ENCODE results near the gene MFSD12.

MFSD12 gene

DNA sequence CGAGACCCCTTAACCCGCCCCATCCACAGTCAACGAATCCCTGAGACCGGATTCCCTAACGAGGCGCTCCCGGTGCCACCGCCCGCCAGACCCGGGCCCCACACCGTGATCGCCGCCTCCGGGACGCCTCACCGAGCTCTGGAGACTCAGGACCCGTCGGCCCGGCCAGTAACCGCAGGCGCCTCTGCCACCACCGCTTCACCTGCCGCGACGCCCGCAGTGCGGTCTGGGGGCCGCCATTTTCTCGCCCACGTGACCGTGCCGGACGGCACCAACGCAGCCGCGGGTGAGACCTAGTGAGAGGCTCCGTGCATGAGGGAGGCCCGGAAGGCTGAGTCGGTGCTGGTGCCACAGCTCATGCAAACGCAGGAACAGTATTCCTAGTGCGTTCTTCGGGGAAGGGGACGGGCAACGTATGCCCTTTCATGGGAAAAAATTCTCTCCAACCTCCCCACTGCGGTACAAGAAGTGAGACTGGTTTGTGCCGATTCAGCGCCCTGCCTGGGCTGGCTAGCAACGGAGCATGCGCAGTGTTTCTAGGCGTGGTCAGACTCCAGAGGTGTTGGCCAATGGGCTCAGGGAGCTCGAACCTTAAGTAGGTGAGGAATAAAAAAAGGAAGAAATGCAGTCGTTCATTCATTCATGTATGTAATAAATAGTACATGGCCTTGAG is 56.8 kb downstream of the MFSD12 start, which contains the start of gene DOHH:
TSS of gene DOHH (minus strand) at position 246 of the 673 bp plus-strand sequence. CDS start 3,860 bp downstream, outside the sequence.
- no peaks in the 10 kb centered on the region for H3K27me3 ChIP-seq (ENCODE audit: control insufficient read depth in 3 of 3, insufficient read depth in 3 of 3, low read depth in 1 of 3, low read length in 3 of 3)
- WGBS, 2 donors (ENCODE audit: extremely low coverage in 2 of 2, insufficient read length in 2 of 2, insufficient replicate concordance in 1 of 2), result no CpG with 5 or more reads among the region's 52 CpGs

DNA sequence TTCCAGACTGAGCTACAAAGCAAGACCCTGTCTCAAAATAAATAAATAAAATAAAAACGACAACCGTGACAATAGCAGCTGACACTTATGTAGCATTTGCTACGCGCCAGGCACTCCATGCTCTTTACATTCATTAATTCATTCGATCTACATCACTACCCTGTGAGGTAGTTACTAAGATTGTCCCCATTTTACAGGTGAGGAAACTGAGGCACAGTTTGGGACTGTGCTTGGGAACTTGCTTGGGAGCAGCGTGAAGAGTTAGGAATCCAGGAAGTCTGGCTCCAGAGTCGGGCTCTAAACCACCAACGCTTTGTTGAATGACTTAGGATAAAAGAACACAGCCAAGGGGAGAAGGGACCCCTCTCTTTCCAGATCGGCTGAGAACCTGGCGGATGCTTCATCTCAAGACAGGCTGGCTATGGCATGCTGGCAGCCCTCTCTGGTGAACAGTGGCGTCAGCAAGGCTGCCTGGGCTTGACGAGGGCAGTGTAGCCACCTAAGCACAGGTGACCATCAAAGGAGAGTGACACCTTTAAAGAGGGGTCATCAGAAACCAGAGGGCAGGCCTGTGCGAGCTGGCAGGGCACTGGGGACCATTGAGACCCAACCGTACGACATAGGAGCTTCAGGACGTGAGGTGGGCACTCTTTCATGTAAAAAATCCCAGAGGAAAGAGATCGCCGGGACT is 57.5 kb downstream of the MFSD12 start:
- peak overlapping the region; percentile 90 for H3K23ac ChIP-seq (ENCODE audit: low read depth, low read length, poor library complexity)
- H3K79me1 ChIP-seq (ENCODE audit: low read depth, low read length), result peaks cover 5% of the 10 kb centered on the region
- peak overlapping the region; percentile 65 to 93 for H3K4me3 ChIP-seq (ENCODE audit: low read length in 2 of 2)
- H4K8ac ChIP-seq (ENCODE audit: low read depth, low read length), result no peak overlapping the region
- DNase-seq (ENCODE audit: low spot score), result no peak
- no peak overlapping the region for H2BK120ac ChIP-seq (ENCODE audit: low read depth, low read length)
- peak overlapping the region; percentile 92 for H3K4me2 ChIP-seq (ENCODE audit: insufficient read depth, low read length, poor library complexity, severe bottlenecking)
- WGBS, 2 donors (ENCODE audit: extremely low coverage in 2 of 2, insufficient read length in 2 of 2, insufficient replicate concordance in 1 of 2), result no CpG with 5 or more reads among the region's 18 CpGs
- peak overlapping the region; percentile 4 for H2BK15ac ChIP-seq (ENCODE audit: low read length)
- H3K27me3 ChIP-seq (ENCODE audit: control insufficient read depth in 3 of 3, insufficient read depth in 3 of 3, low read depth in 1 of 3, low read length in 3 of 3), result no peaks in the 10 kb centered on the region
- H3K9ac ChIP-seq (ENCODE audit: low read depth, low read length, poor library complexity), result peak overlapping the region; percentile 93
- no peak overlapping the region for H4K91ac ChIP-seq (ENCODE audit: low read depth, low read length, poor library complexity)
- H3K4me1 ChIP-seq (ENCODE audit: control insufficient read depth in 2 of 2, insufficient read depth in 1 of 2, low read depth in 1 of 2, low read length in 2 of 2), result peaks cover 0 to 5% of the 10 kb centered on the region in 2 donors
- no peak overlapping the region for H3K4ac ChIP-seq (ENCODE audit: low read length)
- H2BK5ac ChIP-seq (ENCODE audit: low read length), result peak overlapping the region; percentile 98
- H2AFZ ChIP-seq (ENCODE audit: low read length), result peak overlapping the region; percentile 96
- H2AK5ac ChIP-seq (ENCODE audit: low read depth, low read length), result peak overlapping the region; percentile 30
- peaks cover 0 to 2% of the 10 kb centered on the region in 2 donors for H3K9me3 ChIP-seq (replicated peaks in 1 of 2; ENCODE audit: control insufficient read depth in 2 of 2, insufficient read depth in 1 of 2, low read depth in 1 of 2, low read length in 2 of 2)
- no peak overlapping the region for H3K27ac ChIP-seq (replicated peaks; ENCODE audit: low read length)
- H2BK12ac ChIP-seq (ENCODE audit: low read length), result no peak overlapping the region
- H3K18ac ChIP-seq (ENCODE audit: low read length), result peak overlapping the region; percentile 99
- peak overlapping the region; percentile 2 for H3K14ac ChIP-seq (ENCODE audit: low read length)
- peaks cover 8 to 24% of the 10 kb centered on the region in 2 donors for H3K36me3 ChIP-seq (replicated peaks in 1 of 2; ENCODE audit: control insufficient read depth in 2 of 2, insufficient read depth in 2 of 2, low read length in 2 of 2)

More for the DNA sequence above, 56.8 kb downstream of the MFSD12 start, which contains the start of gene DOHH:
- Histone ChIP-seq H2BK12ac (ENCODE audit: low read length) (no peak within 1 kb of the TSS), H3K36me3 (replicated peaks in 1 of 2; ENCODE audit: control insufficient read depth in 2 of 2, insufficient read depth in 2 of 2, low read length in 2 of 2) (peaks cover 8 to 19% of the 10 kb centered on the region in 2 donors), H2AFZ (ENCODE audit: low read length) (peak within 1 kb of the TSS; percentile 96), H3K4me1 (ENCODE audit: control insufficient read depth in 2 of 2, insufficient read depth in 1 of 2, low read depth in 1 of 2, low read length in 2 of 2) (peaks cover 3 to 8% of the 10 kb centered on the region in 2 donors), H4K91ac (ENCODE audit: low read depth, low read length, poor library complexity) (peak within 1 kb of the TSS; percentile 56), H3K4ac (ENCODE audit: low read length) (no peak within 1 kb of the TSS), H3K9me3 (replicated peaks in 1 of 2; ENCODE audit: control insufficient read depth in 2 of 2, insufficient read depth in 1 of 2, low read depth in 1 of 2, low read length in 2 of 2) (peaks cover 0 to 2% of the 10 kb centered on the region in 2 donors), H3K27ac (replicated peaks; ENCODE audit: low read length) (peak within 1 kb of the TSS; percentile 62), H3K9ac (ENCODE audit: low read depth, low read length, poor library complexity) (peak within 1 kb of the TSS; percentile 93), H2AK5ac (ENCODE audit: low read depth, low read length) (peak within 1 kb of the TSS; percentile 30), H3K14ac (ENCODE audit: low read length) (peak within 1 kb of the TSS; percentile 2), H2BK5ac (ENCODE audit: low read length) (peak within 1 kb of the TSS; percentile 98), H2BK15ac (ENCODE audit: low read length) (peak within 1 kb of the TSS; percentile 4), H3K23ac (ENCODE audit: low read depth, low read length, poor library complexity) (peak within 1 kb of the TSS; percentile 90), H3K4me3 (ENCODE audit: low read length in 2 of 2) (peak within 1 kb of the TSS; percentile 65 to 93), H3K79me1 (ENCODE audit: low read depth, low read length) (peaks cover 5% of the 10 kb centered on the region), H3K4me2 (ENCODE audit: insufficient read depth, low read length, poor library complexity, severe bottlenecking) (peak within 1 kb of the TSS; percentile 92), H2BK120ac (ENCODE audit: low read depth, low read length) (no peak within 1 kb of the TSS), H3K18ac (ENCODE audit: low read length) (peak within 1 kb of the TSS; percentile 99), H4K8ac (ENCODE audit: low read depth, low read length) (no peak within 1 kb of the TSS)
- peak; percentile 93 for DNase-seq (ENCODE audit: low spot score)

DNA sequence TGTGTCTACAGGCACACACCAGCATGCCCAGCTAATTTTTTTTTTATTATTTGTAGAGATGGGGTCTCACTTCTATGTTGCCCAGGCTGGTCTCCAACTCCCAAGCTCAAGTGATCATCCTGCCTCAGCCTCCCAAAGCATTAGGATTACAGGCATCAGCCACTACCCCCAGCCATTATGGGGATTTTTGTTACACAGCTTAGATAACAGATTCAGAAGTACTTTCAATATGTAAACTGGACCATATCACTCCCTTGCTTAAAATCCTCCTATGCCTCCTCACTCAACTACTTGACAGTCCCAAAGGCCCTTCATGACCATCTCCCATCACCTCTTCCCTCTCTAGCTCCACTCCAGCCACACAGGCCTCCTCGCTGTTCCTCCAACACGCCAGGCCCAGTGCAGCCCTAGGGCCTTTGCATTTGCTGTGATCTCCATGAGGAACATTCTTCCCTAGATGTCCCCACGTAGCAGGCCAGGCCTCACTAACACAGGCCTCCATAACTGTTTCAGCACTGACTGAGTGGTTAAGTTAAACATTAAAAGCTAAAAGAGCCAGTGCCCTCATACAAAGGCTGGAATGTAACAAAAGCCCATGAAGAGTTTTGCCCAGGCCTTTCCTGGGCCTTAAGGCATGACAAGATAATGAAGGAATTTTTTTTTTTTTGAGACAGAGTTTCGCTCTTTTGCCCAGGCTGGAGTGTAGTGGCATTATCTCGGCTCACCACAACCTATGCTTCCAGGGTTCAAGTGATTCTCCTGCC is 59.4 kb downstream of the MFSD12 start:
- Histone ChIP-seq H3K27ac (replicated peaks; ENCODE audit: low read length) (no peak overlapping the region), H3K36me3 (replicated peaks in 1 of 2; ENCODE audit: control insufficient read depth in 2 of 2, insufficient read depth in 2 of 2, low read length in 2 of 2) (peaks cover 11 to 38% of the 10 kb centered on the region in 2 donors), H3K79me1 (ENCODE audit: low read depth, low read length) (peaks cover 5% of the 10 kb centered on the region), H3K18ac (ENCODE audit: low read length) (no peak overlapping the region), H3K9me3 (replicated peaks in 1 of 2; ENCODE audit: control insufficient read depth in 2 of 2, insufficient read depth in 1 of 2, low read depth in 1 of 2, low read length in 2 of 2) (peaks cover 0 to 2% of the 10 kb centered on the region in 2 donors), H4K91ac (ENCODE audit: low read depth, low read length, poor library complexity) (no peak overlapping the region), H3K4me3 (ENCODE audit: low read length in 2 of 2) (no peak overlapping the region), H2BK120ac (ENCODE audit: low read depth, low read length) (no peak overlapping the region), H3K4ac (ENCODE audit: low read length) (no peak overlapping the region), H3K4me1 (ENCODE audit: control insufficient read depth in 2 of 2, insufficient read depth in 1 of 2, low read depth in 1 of 2, low read length in 2 of 2) (peaks cover 0 to 3% of the 10 kb centered on the region in 2 donors), H4K8ac (ENCODE audit: low read depth, low read length) (no peak overlapping the region), H2AFZ (ENCODE audit: low read length) (no peak overlapping the region), H2BK5ac (ENCODE audit: low read length) (no peak overlapping the region), H3K23ac (ENCODE audit: low read depth, low read length, poor library complexity) (no peak overlapping the region), H2BK12ac (ENCODE audit: low read length) (no peak overlapping the region), H2AK5ac (ENCODE audit: low read depth, low read length) (no peak overlapping the region), H3K4me2 (ENCODE audit: insufficient read depth, low read length, poor library complexity, severe bottlenecking) (no peak overlapping the region), H3K9ac (ENCODE audit: low read depth, low read length, poor library complexity) (no peak overlapping the region), H3K14ac (ENCODE audit: low read length) (no peak overlapping the region), H3K27me3 (ENCODE audit: control insufficient read depth in 3 of 3, insufficient read depth in 3 of 3, low read depth in 1 of 3, low read length in 3 of 3) (no peaks in the 10 kb centered on the region), H2BK15ac (ENCODE audit: low read length) (no peak overlapping the region)
- WGBS, 2 donors (ENCODE audit: extremely low coverage in 2 of 2, insufficient read length in 2 of 2, insufficient replicate concordance in 1 of 2), result no CpG with 5 or more reads among the region's 5 CpGs
- DNase-seq (ENCODE audit: low spot score), result no peak

All from neuronal stem cell (in vitro differentiated cells).